Endothelial cell (in vitro differentiated cells): ENCODE results near the gene TIMELESS. TPM values are rescaled to one million over a fixed set of nuclear protein-coding genes. Genes with fewer than 3 reads are reported as not detected.

Experiments used
- DNase-seq: peaks from one replicate; pipeline ENCODE4 v3.0.0; 2021; ENCODE audit warnings: low spot score
- H3K27ac Mint-ChIP-seq: one replicate; pipeline ENCODE4 v1.8.0; 2021; ENCODE audit warnings: mixed read lengths, inconsistent platforms; ENCODE audit not compliant: unreplicated experiment
- H3K27me3 Mint-ChIP-seq: one replicate; pipeline ENCODE4 v1.8.0; 2021; ENCODE audit warnings: mild to moderate bottlenecking, moderate library complexity, mixed read lengths, inconsistent platforms; ENCODE audit not compliant: unreplicated experiment
- H3K36me3 Mint-ChIP-seq: one replicate; pipeline ENCODE4 v1.8.0; 2021; ENCODE audit warnings: mild to moderate bottlenecking, low read depth, mixed read lengths, inconsistent platforms; ENCODE audit not compliant: unreplicated experiment
- H3K4me1 Mint-ChIP-seq: one replicate; pipeline ENCODE4 v1.8.0; 2021; ENCODE audit warnings: mild to moderate bottlenecking, mixed read lengths, inconsistent platforms; ENCODE audit not compliant: unreplicated experiment
- H3K4me3 Mint-ChIP-seq: one replicate; pipeline ENCODE4 v1.8.0; 2021; ENCODE audit warnings: mild to moderate bottlenecking, mixed read lengths, inconsistent platforms; ENCODE audit not compliant: unreplicated experiment
- H3K9me3 Mint-ChIP-seq: one replicate; pipeline ENCODE4 v1.8.0; 2021; ENCODE audit warnings: mixed read lengths, inconsistent platforms; ENCODE audit not compliant: unreplicated experiment
- total RNA-seq: library from RNA; stranded (reverse); fragmentation: NEBNext Ultra II Directional; extraction: Animal tissue kit (Norgen Biotek cat#: 25700); gene quantifications from one replicate; pipeline ENCODE4 v1.2.1, GENCODE V29; 2021; ENCODE audit not compliant: unreplicated experiment
- TF ChIP-seq, protein P1 (sequence below): fragments of 200-600 bp; sonication (generic); IDR thresholded peaks from one replicate; pipeline ENCODE4 v1.5.0; 2021; ENCODE audit warnings: antibody characterized with exemption; ENCODE audit not compliant: unreplicated experiment

Gene TIMELESS
- total RNA-seq, 1 donor from 2014 or later: 34.2 TPM

- TF ChIP-seq, protein P1, sequence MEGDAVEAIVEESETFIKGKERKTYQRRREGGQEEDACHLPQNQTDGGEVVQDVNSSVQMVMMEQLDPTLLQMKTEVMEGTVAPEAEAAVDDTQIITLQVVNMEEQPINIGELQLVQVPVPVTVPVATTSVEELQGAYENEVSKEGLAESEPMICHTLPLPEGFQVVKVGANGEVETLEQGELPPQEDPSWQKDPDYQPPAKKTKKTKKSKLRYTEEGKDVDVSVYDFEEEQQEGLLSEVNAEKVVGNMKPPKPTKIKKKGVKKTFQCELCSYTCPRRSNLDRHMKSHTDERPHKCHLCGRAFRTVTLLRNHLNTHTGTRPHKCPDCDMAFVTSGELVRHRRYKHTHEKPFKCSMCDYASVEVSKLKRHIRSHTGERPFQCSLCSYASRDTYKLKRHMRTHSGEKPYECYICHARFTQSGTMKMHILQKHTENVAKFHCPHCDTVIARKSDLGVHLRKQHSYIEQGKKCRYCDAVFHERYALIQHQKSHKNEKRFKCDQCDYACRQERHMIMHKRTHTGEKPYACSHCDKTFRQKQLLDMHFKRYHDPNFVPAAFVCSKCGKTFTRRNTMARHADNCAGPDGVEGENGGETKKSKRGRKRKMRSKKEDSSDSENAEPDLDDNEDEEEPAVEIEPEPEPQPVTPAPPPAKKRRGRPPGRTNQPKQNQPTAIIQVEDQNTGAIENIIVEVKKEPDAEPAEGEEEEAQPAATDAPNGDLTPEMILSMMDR: no peak
- Mint-ChIP-seq H3K4me1 (no peaks in the 10 kb centered on the region), H3K9me3 (peaks cover 4% of the 10 kb centered on the region), H3K27ac (no peak overlapping the region), H3K4me3 (no peak overlapping the region), H3K36me3 (peaks cover 7% of the 10 kb centered on the region), H3K27me3 (peaks cover 2% of the 10 kb centered on the region)
- DNase-seq: no peak
Measured at GRCh38 chr12:56398324-56398723, 50.9 kb downstream of the TIMELESS start.

DNA sequence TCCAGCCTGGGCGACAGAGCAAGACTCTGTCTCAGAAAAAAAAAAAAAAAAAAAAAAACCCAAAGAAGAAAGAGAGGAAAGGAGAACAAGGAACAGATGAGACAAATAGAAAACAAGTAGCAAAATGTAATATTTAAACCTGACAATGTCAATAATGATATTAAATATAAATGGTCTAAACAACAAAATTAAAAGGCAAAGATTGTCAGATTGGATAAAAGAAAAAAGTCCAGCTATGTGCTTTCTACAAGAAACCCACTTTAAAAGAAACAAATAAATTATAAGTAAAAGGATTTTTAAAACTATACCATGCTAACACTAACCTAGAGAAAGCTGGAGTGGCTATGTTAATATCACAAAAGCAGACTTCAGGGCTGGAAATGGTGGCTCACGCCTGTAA is 56.9 kb downstream of the TIMELESS start:
- H3K4me1 Mint-ChIP-seq: no peaks in the 10 kb centered on the region

DNA sequence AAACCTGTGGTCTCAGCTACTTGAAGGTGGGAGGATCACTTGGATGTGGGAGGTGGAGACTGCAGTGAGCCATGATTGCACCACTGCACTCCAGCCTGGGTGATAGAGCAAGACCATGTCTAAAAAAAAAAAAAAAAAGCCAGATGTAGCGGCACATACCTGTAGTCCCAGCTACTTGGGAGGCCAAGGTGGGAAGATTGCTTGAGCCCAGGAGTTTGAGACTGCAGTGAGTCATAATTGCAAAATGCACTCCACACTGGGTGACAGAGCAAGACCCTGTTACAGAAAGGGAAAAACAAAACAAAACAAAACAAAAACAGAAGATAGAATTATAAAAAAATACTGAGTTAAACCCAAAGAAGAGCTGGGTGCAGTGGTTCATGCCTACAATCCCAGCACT is 57.5 kb downstream of the TIMELESS start:
- H3K27me3 Mint-ChIP-seq: no peaks in the 10 kb centered on the region
- TF ChIP-seq, protein P1: no peak
- H3K4me3 Mint-ChIP-seq: no peak overlapping the region
- DNase-seq: no peak
- H3K4me1 Mint-ChIP-seq: no peaks in the 10 kb centered on the region
- H3K36me3 Mint-ChIP-seq: no peaks in the 10 kb centered on the region
- H3K9me3 Mint-ChIP-seq: no peaks in the 10 kb centered on the region
- no peak overlapping the region for H3K27ac Mint-ChIP-seq

More for the DNA sequence above, 56.9 kb downstream of the TIMELESS start:
- Mint-ChIP-seq H3K27ac (no peak overlapping the region), H3K4me3 (no peak overlapping the region), H3K27me3 (no peaks in the 10 kb centered on the region), H3K9me3 (no peaks in the 10 kb centered on the region), H3K36me3 (no peaks in the 10 kb centered on the region)
- no peak for DNase-seq
- TF ChIP-seq, protein P1: no peak

GRCh38 chr12:56389412-56389811 is 59.8 kb downstream of the TIMELESS start:
- Mint-ChIP-seq H3K9me3 (no peaks in the 10 kb centered on the region), H3K27me3 (no peaks in the 10 kb centered on the region), H3K27ac (no peak overlapping the region), H3K36me3 (no peaks in the 10 kb centered on the region), H3K4me1 (no peaks in the 10 kb centered on the region), H3K4me3 (no peak overlapping the region)
- DNase-seq: no peak
- TF ChIP-seq, protein P1: no peak

DNA sequence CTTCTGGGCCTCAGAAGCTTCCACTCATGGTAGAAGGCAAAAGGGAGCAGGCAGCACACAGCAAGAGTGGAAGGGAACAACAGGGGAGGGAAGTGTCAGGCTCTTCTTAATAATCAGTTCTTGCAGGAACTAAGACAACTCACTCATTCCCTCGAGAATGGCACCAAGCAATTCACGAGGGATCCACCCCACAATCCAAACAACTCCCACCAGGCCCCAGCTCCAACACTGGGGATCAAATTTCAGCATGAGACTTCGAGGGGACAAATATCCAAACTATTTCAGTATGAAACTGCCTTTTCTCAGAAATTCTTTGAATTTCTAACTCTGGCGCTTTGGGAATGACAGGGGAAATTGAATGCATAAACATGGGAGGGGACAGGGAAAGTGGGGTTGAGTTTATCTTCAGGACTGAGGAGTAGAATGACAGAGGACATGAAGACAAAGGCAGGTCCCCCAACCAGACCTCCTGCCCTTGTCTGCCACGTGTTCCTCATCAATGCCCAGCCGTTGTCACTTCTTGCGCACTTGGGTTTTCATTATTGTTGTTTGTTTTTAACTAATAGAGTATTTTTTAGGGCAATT is 62.0 kb downstream of the TIMELESS start:
- Mint-ChIP-seq H3K4me1 (no peaks in the 10 kb centered on the region), H3K27ac (no peak overlapping the region), H3K9me3 (no peaks in the 10 kb centered on the region), H3K36me3 (no peaks in the 10 kb centered on the region), H3K27me3 (no peaks in the 10 kb centered on the region), H3K4me3 (no peak overlapping the region)
- DNase-seq: no peak
- TF ChIP-seq, protein P1: no peak
